ENCODE measurements around the gene ALDH3A1. TPM values are rescaled to one million over a fixed set of nuclear protein-coding genes. Genes with fewer than 3 reads are reported as not detected.

Gene ALDH3A1
- total RNA-seq, 2 experiments from 2014 or later, result not detected

- POLR2A ChIA-PET, result no interaction called here
- H3K27ac Mint-ChIP-seq, result no peak overlapping the region
- no peak for TF ChIP-seq CTCF (IDR thresholded peaks at IDR 0.05)
- Histone ChIP-seq H3K4me3 (ENCODE audit: low read length) (no peak overlapping the region), H3K9me3 (ENCODE audit: control insufficient read depth in 1 of 2, insufficient read depth in 1 of 2, low read length in 2 of 2) (no peaks in the 10 kb centered on the region), H3K27ac (ENCODE audit: low read depth in 1 of 2, low read length in 2 of 2) (no peak overlapping the region), H3K27me3 (ENCODE audit: control insufficient read depth in 1 of 2, insufficient read depth in 2 of 2, low read length in 2 of 2) (no peaks in the 10 kb centered on the region), H3K4me1 (ENCODE audit: insufficient read depth, low read length) (no peaks in the 10 kb centered on the region), H3K36me3 (ENCODE audit: insufficient read depth, low read length) (no peaks in the 10 kb centered on the region)
- ATAC-seq (ENCODE audit: poor library complexity) (no peak), DNase-seq (no peak)
- CTCF ChIA-PET, result no interaction called here
- no peaks in the 10 kb centered on the region for H3K36me3 Mint-ChIP-seq (ENCODE audit: low read depth)
- no peaks in the 10 kb centered on the region for H3K27me3 Mint-ChIP-seq
- no peaks in the 10 kb centered on the region for H3K9me3 Mint-ChIP-seq
- no peak overlapping the region for H3K4me3 Mint-ChIP-seq
- no peaks in the 10 kb centered on the region for H3K4me1 Mint-ChIP-seq (ENCODE audit: low read depth)
- intact Hi-C loops (cut with DNase I, micrococcal nuclease), result no loop called here
These were observed 40.3 kb downstream of the ALDH3A1 start for GRCh38 chr17:19707728-19708221.

GRCh38 chr17:19706791-19707727 is 41.0 kb downstream of the ALDH3A1 start:
- Mint-ChIP-seq H3K4me3 (no peak overlapping the region), H3K4me1 (ENCODE audit: low read depth) (no peaks in the 10 kb centered on the region)
- ATAC-seq (ENCODE audit: poor library complexity), result no peak

More at GRCh38 chr17:19706791-19707727, 41.0 kb downstream of the ALDH3A1 start:
- no peaks in the 10 kb centered on the region for H3K9me3 ChIP-seq (ENCODE audit: control insufficient read depth in 1 of 2, insufficient read depth in 1 of 2, low read length in 2 of 2)
- H3K27ac ChIP-seq (ENCODE audit: low read depth in 1 of 2, low read length in 2 of 2), result no peak overlapping the region
- Mint-ChIP-seq H3K27me3 (no peaks in the 10 kb centered on the region), H3K36me3 (ENCODE audit: low read depth) (no peaks in the 10 kb centered on the region), H3K27ac (no peak overlapping the region), H3K9me3 (no peaks in the 10 kb centered on the region)
- ChIA-PET POLR2A (no interaction called here), CTCF (no interaction called here)
- TF ChIP-seq CTCF (IDR thresholded peaks at IDR 0.05), result no peak
- no peaks in the 10 kb centered on the region for H3K27me3 ChIP-seq (ENCODE audit: control insufficient read depth in 1 of 2, insufficient read depth in 2 of 2, low read length in 2 of 2)
- intact Hi-C loops (cut with DNase I, micrococcal nuclease), result no loop called here
- H3K36me3 ChIP-seq (ENCODE audit: insufficient read depth, low read length), result no peaks in the 10 kb centered on the region
- no peak overlapping the region for H3K4me3 ChIP-seq (ENCODE audit: low read length)
- no peaks in the 10 kb centered on the region for H3K4me1 ChIP-seq (ENCODE audit: insufficient read depth, low read length)
- no peak for DNase-seq
